HG03103 (cell line): Measurements from ENCODE around the gene HEATR1.
"Not testable (repeated sequence)": the region's sequence is repeated elsewhere in the genome, so short reads cannot be mapped to it uniquely, and the experiment has no call there.

Source experiments
- ATAC-seq: cut with Tn5 transposase; IDR thresholded peaks from one replicate; pipeline ENCODE4 v1.9.1; 2021; ENCODE audit warnings: low read depth; ENCODE audit not compliant: unreplicated experiment

HEATR1 gene

GRCh38 chr1:236603991-236604904 lies at the start of gene HEATR1:
TSS of gene HEATR1 (minus strand) at chr1:236604516. CDS start at chr1:236604095, 421 bp downstream.
- ATAC-seq, result peak; percentile 92

GRCh38 chr1:236645016-236645680 lies 40.8 kb upstream of the HEATR1 start:
- no peak for ATAC-seq

GRCh38 chr1:236642763-236643162 lies 38.4 kb upstream of the HEATR1 start:
- no peak for ATAC-seq

GRCh38 chr1:236639686-236640085 lies 35.4 kb upstream of the HEATR1 start:
- no peak for ATAC-seq

GRCh38 chr1:236638945-236639344 lies 34.6 kb upstream of the HEATR1 start:
- ATAC-seq, result no peak

GRCh38 chr1:236636017-236636416 lies 31.7 kb upstream of the HEATR1 start:
- no peak for ATAC-seq

- no peak for ATAC-seq
Observed at GRCh38 chr1:236627727-236628408, 23.6 kb upstream of the HEATR1 start.

GRCh38 chr1:236623371-236624166 lies 19.3 kb upstream of the HEATR1 start:
- ATAC-seq, result no peak

GRCh38 chr1:236622407-236622806 lies 18.1 kb upstream of the HEATR1 start:
- ATAC-seq, result no peak

- no peak for ATAC-seq
Observed at GRCh38 chr1:236619398-236619797, 15.1 kb upstream of the HEATR1 start.

- ATAC-seq, result no peak
Observed at GRCh38 chr1:236618507-236618906, 14.2 kb upstream of the HEATR1 start.

GRCh38 chr1:236615399-236616148 lies 11.3 kb upstream of the HEATR1 start:
- ATAC-seq, result no peak

- no peak for ATAC-seq
Observed at GRCh38 chr1:236612349-236612748, 8.0 kb upstream of the HEATR1 start.

GRCh38 chr1:236608930-236609726 lies 4.8 kb upstream of the HEATR1 start:
- ATAC-seq, result no peak

GRCh38 chr1:236607597-236607996 lies 3.3 kb upstream of the HEATR1 start:
- ATAC-seq, result not testable (repeated sequence)

GRCh38 chr1:236604905-236605806 lies 840 bp upstream of the HEATR1 start:
- ATAC-seq, result no peak

- ATAC-seq, result no peak
Observed at GRCh38 chr1:236602171-236602570, 2.1 kb downstream of the HEATR1 start.
